Panc1 (cell line): ENCODE results near the gene ANKRD10.

ENCODE experiments used
- POLR2AphosphoS5 ChIP-seq: IDR thresholded peaks from 2 replicates; pipeline ENCODE4 v1.6.1; 2012; ENCODE audit warnings: mild to moderate bottlenecking, low read depth, low read length, moderate library complexity
- SIN3A ChIP-seq: IDR thresholded peaks from 2 replicates; pipeline ENCODE4 v1.6.1; 2012; ENCODE audit warnings: low read depth, mild to moderate bottlenecking, low read length, moderate library complexity, borderline replicate concordance; ENCODE audit not compliant: insufficient read depth
- TCF7L2 ChIP-seq: IDR thresholded peaks from 2 replicates; pipeline ENCODE4 v1.6.1; 2011; ENCODE audit warnings: mild to moderate bottlenecking, low read depth, low read length, inconsistent platforms
- TF ChIP-seq, protein P1 (sequence below): fragments of 450-650 bp; IDR thresholded peaks from 2 replicates; pipeline ENCODE4 v1.5.1; 2017; ENCODE audit warnings: mild to moderate bottlenecking
- TF ChIP-seq, protein P2 (sequence below), 2 experiments: IDR thresholded peaks; 2 replicates each; pipeline ENCODE4 v1.6.1; 2011 to 2012; ENCODE audit warnings: low read depth in 2 of 2, control low read depth in 1 of 2, low read length in 1 of 2, mild to moderate bottlenecking in 1 of 2, moderate library complexity in 1 of 2; ENCODE audit not compliant: insufficient read depth in 1 of 2

- TF ChIP-seq, protein P1, sequence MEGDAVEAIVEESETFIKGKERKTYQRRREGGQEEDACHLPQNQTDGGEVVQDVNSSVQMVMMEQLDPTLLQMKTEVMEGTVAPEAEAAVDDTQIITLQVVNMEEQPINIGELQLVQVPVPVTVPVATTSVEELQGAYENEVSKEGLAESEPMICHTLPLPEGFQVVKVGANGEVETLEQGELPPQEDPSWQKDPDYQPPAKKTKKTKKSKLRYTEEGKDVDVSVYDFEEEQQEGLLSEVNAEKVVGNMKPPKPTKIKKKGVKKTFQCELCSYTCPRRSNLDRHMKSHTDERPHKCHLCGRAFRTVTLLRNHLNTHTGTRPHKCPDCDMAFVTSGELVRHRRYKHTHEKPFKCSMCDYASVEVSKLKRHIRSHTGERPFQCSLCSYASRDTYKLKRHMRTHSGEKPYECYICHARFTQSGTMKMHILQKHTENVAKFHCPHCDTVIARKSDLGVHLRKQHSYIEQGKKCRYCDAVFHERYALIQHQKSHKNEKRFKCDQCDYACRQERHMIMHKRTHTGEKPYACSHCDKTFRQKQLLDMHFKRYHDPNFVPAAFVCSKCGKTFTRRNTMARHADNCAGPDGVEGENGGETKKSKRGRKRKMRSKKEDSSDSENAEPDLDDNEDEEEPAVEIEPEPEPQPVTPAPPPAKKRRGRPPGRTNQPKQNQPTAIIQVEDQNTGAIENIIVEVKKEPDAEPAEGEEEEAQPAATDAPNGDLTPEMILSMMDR, result no peak
- TF ChIP-seq POLR2AphosphoS5 (no peak), SIN3A (no peak), TCF7L2 (no peak)
- TF ChIP-seq, protein P2, sequence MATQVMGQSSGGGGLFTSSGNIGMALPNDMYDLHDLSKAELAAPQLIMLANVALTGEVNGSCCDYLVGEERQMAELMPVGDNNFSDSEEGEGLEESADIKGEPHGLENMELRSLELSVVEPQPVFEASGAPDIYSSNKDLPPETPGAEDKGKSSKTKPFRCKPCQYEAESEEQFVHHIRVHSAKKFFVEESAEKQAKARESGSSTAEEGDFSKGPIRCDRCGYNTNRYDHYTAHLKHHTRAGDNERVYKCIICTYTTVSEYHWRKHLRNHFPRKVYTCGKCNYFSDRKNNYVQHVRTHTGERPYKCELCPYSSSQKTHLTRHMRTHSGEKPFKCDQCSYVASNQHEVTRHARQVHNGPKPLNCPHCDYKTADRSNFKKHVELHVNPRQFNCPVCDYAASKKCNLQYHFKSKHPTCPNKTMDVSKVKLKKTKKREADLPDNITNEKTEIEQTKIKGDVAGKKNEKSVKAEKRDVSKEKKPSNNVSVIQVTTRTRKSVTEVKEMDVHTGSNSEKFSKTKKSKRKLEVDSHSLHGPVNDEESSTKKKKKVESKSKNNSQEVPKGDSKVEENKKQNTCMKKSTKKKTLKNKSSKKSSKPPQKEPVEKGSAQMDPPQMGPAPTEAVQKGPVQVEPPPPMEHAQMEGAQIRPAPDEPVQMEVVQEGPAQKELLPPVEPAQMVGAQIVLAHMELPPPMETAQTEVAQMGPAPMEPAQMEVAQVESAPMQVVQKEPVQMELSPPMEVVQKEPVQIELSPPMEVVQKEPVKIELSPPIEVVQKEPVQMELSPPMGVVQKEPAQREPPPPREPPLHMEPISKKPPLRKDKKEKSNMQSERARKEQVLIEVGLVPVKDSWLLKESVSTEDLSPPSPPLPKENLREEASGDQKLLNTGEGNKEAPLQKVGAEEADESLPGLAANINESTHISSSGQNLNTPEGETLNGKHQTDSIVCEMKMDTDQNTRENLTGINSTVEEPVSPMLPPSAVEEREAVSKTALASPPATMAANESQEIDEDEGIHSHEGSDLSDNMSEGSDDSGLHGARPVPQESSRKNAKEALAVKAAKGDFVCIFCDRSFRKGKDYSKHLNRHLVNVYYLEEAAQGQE (IDR thresholded peaks at IDR 0.05; ENCODE audit: insufficient read depth in 1 of 2, low read depth in 2 of 2, low read length in 1 of 2), result no peak
Measured at GRCh38 chr13:110913322-110914080, 1.4 kb downstream of the ANKRD10 start.
